ENCODE data around the gene AMH. TPM values are rescaled to one million over a fixed set of nuclear protein-coding genes. Genes with fewer than 3 reads are reported as not detected.

Gene AMH
- total and polyA plus RNA-seq, 2 donors (not counting 1 experiment from before 2014, with no cell fraction given) = 0.03 to 0.33 TPM

DNA sequence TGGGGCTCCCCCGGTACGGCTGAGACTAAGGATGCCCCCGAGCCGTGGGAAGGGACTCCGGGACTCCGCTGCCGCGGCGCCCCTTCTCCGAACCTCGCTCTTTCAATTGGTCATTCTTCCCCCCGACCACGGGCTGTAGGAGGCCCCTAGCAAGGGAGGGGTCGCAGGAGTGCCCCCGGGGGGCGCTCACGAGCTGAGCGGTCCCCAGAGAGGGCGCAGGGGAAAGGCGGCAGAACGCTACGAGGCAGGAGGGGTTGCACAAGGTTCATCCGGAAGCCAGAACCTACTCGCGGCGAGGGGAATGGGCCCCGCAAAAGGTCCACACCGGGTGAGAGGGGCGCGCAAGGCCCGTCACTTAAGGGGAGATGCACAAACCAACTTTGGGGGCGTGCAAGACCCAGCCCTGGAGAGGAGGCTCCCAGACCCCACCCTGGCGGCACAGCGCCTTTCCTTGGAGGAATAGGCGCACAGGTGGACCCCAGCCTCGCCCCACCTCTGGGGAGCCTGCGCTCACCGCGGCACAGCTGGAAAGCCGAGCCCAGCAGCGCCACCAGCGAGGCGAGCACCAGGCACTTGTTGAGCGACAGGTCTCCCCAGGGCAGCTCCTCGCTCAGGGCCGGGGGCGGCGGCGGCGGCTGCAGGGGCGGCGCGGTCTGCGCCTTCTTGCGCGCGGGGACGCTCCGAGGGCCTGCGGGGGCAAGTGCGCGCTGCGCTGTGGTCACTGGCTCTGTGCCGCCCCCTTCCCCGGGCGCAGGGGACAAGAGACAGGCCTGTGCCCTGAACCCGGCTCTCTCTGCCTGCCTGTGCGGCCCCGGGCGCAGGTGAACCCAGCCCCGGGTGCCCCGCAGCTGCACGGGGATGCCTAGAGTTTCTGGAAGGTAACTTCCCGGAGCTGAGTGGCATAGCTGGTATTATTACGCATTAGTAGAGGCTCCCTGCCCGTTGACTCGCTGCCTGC, 4.3 kb downstream of the AMH start:
- H3K27me3 ChIP-seq (ENCODE audit: control insufficient read depth, insufficient read depth, low read length) = peaks cover 38% of the 10 kb centered on the region
- no peak overlapping the region for H3K9ac ChIP-seq (ENCODE audit: insufficient read depth, low read length)
- H3K79me2 ChIP-seq (ENCODE audit: control insufficient read depth, insufficient read depth, low read length) = no peaks in the 10 kb centered on the region
- no peak overlapping the region for H2AFZ ChIP-seq (ENCODE audit: low read length)
- peak overlapping the region; percentile 13 for H3K4me2 ChIP-seq (ENCODE audit: extremely low read depth, insufficient read depth, low read length)
- H4K20me1 ChIP-seq (ENCODE audit: control insufficient read depth, extremely low read depth, insufficient read depth, low read length) = no peaks in the 10 kb centered on the region
- peaks cover 3% of the 10 kb centered on the region for H3K4me1 ChIP-seq (ENCODE audit: control insufficient read depth, extremely low read depth, insufficient read depth, low read length)
- H3K4me3 ChIP-seq (replicated peaks in 1 of 4; ENCODE audit: control extremely low read depth in 1 of 4, insufficient read depth in 1 of 4, low read depth in 3 of 4, low read length in 4 of 4) = no peak overlapping the region
- no peak overlapping the region for H3K27ac ChIP-seq (ENCODE audit: insufficient read depth, low read length)
- H3K36me3 ChIP-seq (ENCODE audit: control insufficient read depth, insufficient read depth, low read length) = peaks cover 4% of the 10 kb centered on the region
- DNase-seq (ENCODE audit: low read depth in 2 of 2) = no peak
- TF ChIP-seq EZH2 (IDR thresholded peaks at IDR 0.05; ENCODE audit: low read length, missing control alignments) (peak; percentile 86), CTCF (conservative IDR thresholded peaks at IDR 0.05 in 1 of 2, IDR thresholded peaks at IDR 0.05 in 1 of 2; ENCODE audit: low read depth in 1 of 2, low read length in 2 of 2) (peak in 1 of 2 donors; percentile 14)
- no peaks in the 10 kb centered on the region for H3K9me3 ChIP-seq (ENCODE audit: control insufficient read depth, insufficient read depth, low read depth, low read length)

- peaks cover 3% of the 10 kb centered on the region for H3K4me1 ChIP-seq (ENCODE audit: control insufficient read depth, extremely low read depth, insufficient read depth, low read length)
- H3K4me2 ChIP-seq (ENCODE audit: extremely low read depth, insufficient read depth, low read length) = no peak overlapping the region
These were observed 5.1 kb downstream of the AMH start for GRCh38 chr19:2254064-2254872.

More at GRCh38 chr19:2254064-2254872, 5.1 kb downstream of the AMH start:
- H3K9ac ChIP-seq (ENCODE audit: insufficient read depth, low read length) = no peak overlapping the region
- no peak for TF ChIP-seq EZH2 (IDR thresholded peaks at IDR 0.05; ENCODE audit: low read length, missing control alignments)
- TF ChIP-seq CTCF (conservative IDR thresholded peaks at IDR 0.05 in 1 of 2, IDR thresholded peaks at IDR 0.05 in 1 of 2; ENCODE audit: low read depth in 1 of 2, low read length in 2 of 2) = peak; percentile 33 to 61
- H3K4me3 ChIP-seq (replicated peaks in 1 of 4; ENCODE audit: control extremely low read depth in 1 of 4, insufficient read depth in 1 of 4, low read depth in 3 of 4, low read length in 4 of 4) = no peak overlapping the region
- peak in 1 of 2 donors; percentile 40 for DNase-seq (ENCODE audit: low read depth in 2 of 2)
- no peak overlapping the region for H2AFZ ChIP-seq (ENCODE audit: low read length)
- H3K79me2 ChIP-seq (ENCODE audit: control insufficient read depth, insufficient read depth, low read length) = no peaks in the 10 kb centered on the region
- H3K36me3 ChIP-seq (ENCODE audit: control insufficient read depth, insufficient read depth, low read length) = no peaks in the 10 kb centered on the region
- H3K27me3 ChIP-seq (ENCODE audit: control insufficient read depth, insufficient read depth, low read length) = peaks cover 38% of the 10 kb centered on the region
- no peaks in the 10 kb centered on the region for H3K9me3 ChIP-seq (ENCODE audit: control insufficient read depth, insufficient read depth, low read depth, low read length)
- no peaks in the 10 kb centered on the region for H4K20me1 ChIP-seq (ENCODE audit: control insufficient read depth, extremely low read depth, insufficient read depth, low read length)
- no peak overlapping the region for H3K27ac ChIP-seq (ENCODE audit: insufficient read depth, low read length)

All from fibroblast of lung (primary cell).